Endodermal cell (in vitro differentiated cells): ENCODE measurements around the gene PITPNC1. TPM values are rescaled to one million over a fixed set of nuclear protein-coding genes. Genes with fewer than 3 reads are reported as not detected.

Source experiments
- DNase-seq: peaks from one replicate; pipeline ENCODE4 v3.0.0-alpha.2; 2017
- H3K27ac ChIP-seq: 2 replicates; pipeline ENCODE4 v1.5.1; 2013; ENCODE audit warnings: mild to moderate bottlenecking, low read depth, low read length, moderate library complexity
- H3K27me3 ChIP-seq: 2 replicates; pipeline ENCODE4 v1.6.1; 2013; ENCODE audit warnings: mild to moderate bottlenecking, low read length, moderate library complexity; ENCODE audit not compliant: insufficient read depth, control insufficient read depth, poor library complexity, severe bottlenecking
- H3K36me3 ChIP-seq: 2 replicates; pipeline ENCODE4 v1.7.0; 2013; ENCODE audit warnings: mild to moderate bottlenecking, low read length, moderate library complexity; ENCODE audit not compliant: control insufficient read depth, insufficient read depth
- H3K4me1 ChIP-seq: one replicate; pipeline ENCODE4 v1.7.0; 2013; ENCODE audit warnings: low read length; ENCODE audit not compliant: control insufficient read depth, insufficient read depth
- H3K4me3 ChIP-seq: 2 replicates; pipeline ENCODE4 v1.5.1; 2013; ENCODE audit warnings: mild to moderate bottlenecking, low read length, moderate library complexity
- H3K9ac ChIP-seq: 2 replicates; pipeline ENCODE4 v1.6.1; 2013; ENCODE audit warnings: mild to moderate bottlenecking, low read length, moderate library complexity; ENCODE audit not compliant: poor library complexity, severe bottlenecking; ENCODE audit errors: extremely low read depth
- H3K9me3 ChIP-seq: 2 replicates; pipeline ENCODE4 v1.6.1; 2013; ENCODE audit warnings: mild to moderate bottlenecking, low read length, moderate library complexity; ENCODE audit not compliant: control insufficient read depth
- H3K27ac Mint-ChIP-seq: 2 replicates; pipeline ENCODE4 v1.8.0; 2020; ENCODE audit warnings: mixed read lengths
- H3K27me3 Mint-ChIP-seq: 2 replicates; pipeline ENCODE4 v1.8.0; 2021; ENCODE audit warnings: mild to moderate bottlenecking, mixed read lengths; ENCODE audit not compliant: insufficient read depth
- H3K36me3 Mint-ChIP-seq: 2 replicates; pipeline ENCODE4 v1.8.0; 2020; ENCODE audit warnings: low read depth, mixed read lengths
- H3K4me1 Mint-ChIP-seq: 2 replicates; pipeline ENCODE4 v1.8.0; 2020; ENCODE audit warnings: mixed read lengths
- H3K4me3 Mint-ChIP-seq: 2 replicates; pipeline ENCODE4 v1.8.0; 2020; ENCODE audit warnings: mild to moderate bottlenecking, moderate library complexity, mixed read lengths
- H3K9me3 Mint-ChIP-seq: 2 replicates; pipeline ENCODE4 v1.8.0; 2020; ENCODE audit warnings: mild to moderate bottlenecking, mixed read lengths
- CTCF ChIP-seq: fragments of 200-600 bp; sonication (generic); conservative IDR thresholded peaks from 2 replicates; pipeline ENCODE4 v1.5.0; 2021; ENCODE audit warnings: antibody characterized with exemption, mild to moderate bottlenecking
- WGBS, 2 experiments: methylation state at CpG; one replicate each; pipeline versions ENCODE4 v1.1.5 to v1.1.7; 2013; ENCODE audit warnings: missing lambda C conversion rate in 2 of 2, mixed read lengths in 1 of 2; ENCODE audit not compliant: insufficient coverage in 1 of 2, insufficient read length in 1 of 2; 5-methylcytosine and 5-hydroxymethylcytosine counted together
- total RNA-seq, 2 donors: library from RNA; stranded (reverse); fragmentation: NEBNext Ultra II Directional in 1 of 2; extraction: Animal tissue kit (Norgen Biotek cat#: 25700) in 1 of 2; gene quantifications; 2 replicates in 1 of 2; 3 replicates in 1 of 2; pipeline ENCODE4 v1.2.1, GENCODE V29; 2021

The PITPNC1 gene
- total RNA-seq, 2 donors from 2014 or later, result 28.9 to 36.4 TPM

DNA sequence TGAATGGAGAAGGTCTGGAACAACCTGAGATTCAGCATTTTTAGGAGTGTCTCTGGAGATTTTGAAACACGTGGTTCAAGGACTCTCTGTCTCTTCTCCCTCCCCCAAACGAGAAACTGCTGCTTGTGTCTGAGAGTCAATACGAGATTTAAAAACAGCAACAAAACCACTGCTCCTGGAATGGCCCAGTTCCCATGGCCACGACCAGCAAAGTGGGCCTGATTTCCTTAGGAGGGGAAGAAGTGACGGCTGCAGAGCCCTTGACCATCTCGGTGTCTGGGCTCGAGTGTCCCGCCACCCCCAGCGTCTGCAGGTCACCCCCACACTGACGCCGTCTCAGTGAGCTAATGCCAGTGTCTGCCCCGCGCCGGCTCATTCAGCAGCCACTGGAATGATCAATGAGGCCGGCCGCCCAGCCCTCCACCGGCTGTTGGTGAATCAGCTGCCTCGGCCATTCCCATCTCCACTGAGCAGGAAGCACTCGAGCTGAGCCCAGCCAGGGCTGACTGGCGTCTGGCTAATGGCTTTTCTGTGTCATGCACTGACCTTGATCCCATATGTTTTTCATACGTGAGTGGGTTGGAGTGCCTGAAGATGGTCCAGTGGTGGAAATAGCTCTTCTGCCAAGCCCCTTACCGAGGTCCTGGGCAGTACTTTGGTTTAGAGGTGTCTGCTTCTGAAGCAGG lies 151.8 kb downstream of the PITPNC1 start:
- Mint-ChIP-seq H3K4me1 (peaks cover 22% of the 10 kb centered on the region), H3K4me3 (peak overlapping the region; percentile 25), H3K9me3 (no peaks in the 10 kb centered on the region), H3K36me3 (peaks cover 12% of the 10 kb centered on the region), H3K27ac (peak overlapping the region; percentile 59), H3K27me3 (no peaks in the 10 kb centered on the region)
- TF ChIP-seq CTCF, result no peak
- Histone ChIP-seq H3K4me3 (peak overlapping the region; percentile 45), H3K9me3 (no peaks in the 10 kb centered on the region), H3K9ac (peak overlapping the region; percentile 17), H3K27me3 (no peaks in the 10 kb centered on the region), H3K27ac (peak overlapping the region; percentile 78), H3K36me3 (no peaks in the 10 kb centered on the region), H3K4me1 (no peaks in the 10 kb centered on the region)
- 38% methylated on average over 8 to 22 of the region's 22 CpGs for WGBS, 2 experiments
- DNase-seq, result peak; percentile 94

DNA sequence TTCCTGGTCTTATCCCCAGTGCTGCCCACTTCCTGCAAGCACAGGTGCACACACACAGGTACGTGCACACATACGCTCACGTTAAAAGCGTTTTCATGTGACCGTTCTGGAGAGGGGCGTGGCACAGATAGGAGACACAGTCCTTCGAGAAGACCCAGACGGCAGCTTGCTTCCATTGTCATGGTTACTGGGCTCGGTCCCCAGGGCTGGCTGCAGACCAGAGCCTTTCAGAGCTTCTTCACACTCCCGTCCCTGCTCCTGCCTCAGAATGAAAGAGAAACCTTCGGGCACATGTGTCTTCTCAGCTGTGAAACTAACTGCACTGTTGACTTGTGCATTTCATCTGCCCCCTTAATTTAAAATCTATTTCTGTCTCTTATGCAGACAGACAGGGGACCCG lies 154.2 kb downstream of the PITPNC1 start:
- no peak overlapping the region for H3K4me3 ChIP-seq
- H3K27me3 ChIP-seq, result no peaks in the 10 kb centered on the region
- H3K4me1 ChIP-seq, result no peaks in the 10 kb centered on the region
- H3K4me3 Mint-ChIP-seq, result no peak overlapping the region
- no peak overlapping the region for H3K27ac ChIP-seq
- 71 to 80% methylated on average over 11 to 12 of the region's 12 CpGs for WGBS, 2 experiments
- H3K9me3 Mint-ChIP-seq, result no peaks in the 10 kb centered on the region
- peaks cover 26% of the 10 kb centered on the region for H3K4me1 Mint-ChIP-seq
- H3K27me3 Mint-ChIP-seq, result no peaks in the 10 kb centered on the region
- H3K9ac ChIP-seq, result no peak overlapping the region
- TF ChIP-seq CTCF, result no peak
- peaks cover 27% of the 10 kb centered on the region for H3K36me3 Mint-ChIP-seq
- DNase-seq, result peak; percentile 80
- no peak overlapping the region for H3K27ac Mint-ChIP-seq
- peaks cover 9% of the 10 kb centered on the region for H3K36me3 ChIP-seq
- H3K9me3 ChIP-seq, result no peaks in the 10 kb centered on the region

DNA sequence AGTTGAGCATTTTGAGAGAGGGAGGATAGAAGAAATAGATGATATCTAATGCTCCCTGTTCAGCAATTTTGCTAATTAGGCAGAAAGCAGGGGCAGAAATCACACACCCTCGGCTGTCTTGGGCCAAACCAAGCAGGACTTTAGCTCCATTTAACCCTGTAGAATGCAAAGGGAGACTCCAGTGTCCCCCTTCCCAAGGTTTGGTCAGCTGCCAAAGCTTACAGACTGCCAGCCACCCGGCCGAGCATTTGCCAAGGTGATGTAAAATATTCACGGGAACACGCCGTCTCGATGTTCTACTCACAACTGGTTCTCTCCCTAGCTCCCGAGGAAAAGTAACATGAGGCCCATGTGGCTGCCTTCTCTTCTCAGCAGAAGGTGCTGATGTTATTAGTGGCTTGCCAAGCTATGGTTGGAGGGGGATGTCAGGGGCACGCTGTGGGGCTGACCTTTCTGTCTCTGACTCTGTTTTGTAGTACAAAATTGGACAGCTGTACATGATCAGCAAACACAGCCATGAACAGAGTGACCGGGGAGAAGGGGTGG lies 155.3 kb downstream of the PITPNC1 start:
- Histone ChIP-seq H3K4me3 (no peak overlapping the region), H3K9me3 (no peaks in the 10 kb centered on the region), H3K4me1 (no peaks in the 10 kb centered on the region), H3K27me3 (no peaks in the 10 kb centered on the region), H3K36me3 (peaks cover 19% of the 10 kb centered on the region), H3K9ac (no peak overlapping the region), H3K27ac (no peak overlapping the region)
- no peaks in the 10 kb centered on the region for H3K27me3 Mint-ChIP-seq
- no peaks in the 10 kb centered on the region for H3K9me3 Mint-ChIP-seq
- TF ChIP-seq CTCF, result no peak
- 94 to 96% methylated on average over 9 to 10 of the region's 10 CpGs for WGBS, 2 experiments
- H3K4me3 Mint-ChIP-seq, result no peak overlapping the region
- H3K27ac Mint-ChIP-seq, result no peak overlapping the region
- DNase-seq, result peak; percentile 38
- peaks cover 26% of the 10 kb centered on the region for H3K4me1 Mint-ChIP-seq
- H3K36me3 Mint-ChIP-seq, result peaks cover 39% of the 10 kb centered on the region
